ENCODE data around the gene PGP. TPM values are rescaled to one million over a fixed set of nuclear protein-coding genes. Genes with fewer than 3 reads are reported as not detected.

Gene PGP
- total RNA-seq, 4 donors from 2014 or later: 13.1 to 27.0 (median 23.2) TPM

- TF ChIP-seq EP300 (IDR thresholded peaks at IDR 0.05) (no peak), POLR2A (IDR thresholded peaks at IDR 0.05) (no peak)
- TF ChIP-seq, protein P1, sequence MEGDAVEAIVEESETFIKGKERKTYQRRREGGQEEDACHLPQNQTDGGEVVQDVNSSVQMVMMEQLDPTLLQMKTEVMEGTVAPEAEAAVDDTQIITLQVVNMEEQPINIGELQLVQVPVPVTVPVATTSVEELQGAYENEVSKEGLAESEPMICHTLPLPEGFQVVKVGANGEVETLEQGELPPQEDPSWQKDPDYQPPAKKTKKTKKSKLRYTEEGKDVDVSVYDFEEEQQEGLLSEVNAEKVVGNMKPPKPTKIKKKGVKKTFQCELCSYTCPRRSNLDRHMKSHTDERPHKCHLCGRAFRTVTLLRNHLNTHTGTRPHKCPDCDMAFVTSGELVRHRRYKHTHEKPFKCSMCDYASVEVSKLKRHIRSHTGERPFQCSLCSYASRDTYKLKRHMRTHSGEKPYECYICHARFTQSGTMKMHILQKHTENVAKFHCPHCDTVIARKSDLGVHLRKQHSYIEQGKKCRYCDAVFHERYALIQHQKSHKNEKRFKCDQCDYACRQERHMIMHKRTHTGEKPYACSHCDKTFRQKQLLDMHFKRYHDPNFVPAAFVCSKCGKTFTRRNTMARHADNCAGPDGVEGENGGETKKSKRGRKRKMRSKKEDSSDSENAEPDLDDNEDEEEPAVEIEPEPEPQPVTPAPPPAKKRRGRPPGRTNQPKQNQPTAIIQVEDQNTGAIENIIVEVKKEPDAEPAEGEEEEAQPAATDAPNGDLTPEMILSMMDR (IDR thresholded peaks at IDR 0.05): no peak
- no peak overlapping the region for H3K4me3 ChIP-seq
- H3K9me3 ChIP-seq: no peaks in the 10 kb centered on the region
- 38 to 60% methylated on average over 11 of the region's 11 CpGs for WGBS, 2 donors
- H3K27ac ChIP-seq: no peak overlapping the region
- DNase-seq (ENCODE audit: low spot score in 2 of 2): no peak
- no peaks in the 10 kb centered on the region for H3K36me3 ChIP-seq
- H3K27me3 ChIP-seq: peaks cover 0 to 27% of the 10 kb centered on the region in 2 donors
- peaks cover 0 to 30% (median 13%) of the 10 kb centered on the region in 4 donors for H3K4me1 ChIP-seq
These were observed 23.3 kb downstream of the PGP start for GRCh38 chr16:2191446-2191706.

DNA sequence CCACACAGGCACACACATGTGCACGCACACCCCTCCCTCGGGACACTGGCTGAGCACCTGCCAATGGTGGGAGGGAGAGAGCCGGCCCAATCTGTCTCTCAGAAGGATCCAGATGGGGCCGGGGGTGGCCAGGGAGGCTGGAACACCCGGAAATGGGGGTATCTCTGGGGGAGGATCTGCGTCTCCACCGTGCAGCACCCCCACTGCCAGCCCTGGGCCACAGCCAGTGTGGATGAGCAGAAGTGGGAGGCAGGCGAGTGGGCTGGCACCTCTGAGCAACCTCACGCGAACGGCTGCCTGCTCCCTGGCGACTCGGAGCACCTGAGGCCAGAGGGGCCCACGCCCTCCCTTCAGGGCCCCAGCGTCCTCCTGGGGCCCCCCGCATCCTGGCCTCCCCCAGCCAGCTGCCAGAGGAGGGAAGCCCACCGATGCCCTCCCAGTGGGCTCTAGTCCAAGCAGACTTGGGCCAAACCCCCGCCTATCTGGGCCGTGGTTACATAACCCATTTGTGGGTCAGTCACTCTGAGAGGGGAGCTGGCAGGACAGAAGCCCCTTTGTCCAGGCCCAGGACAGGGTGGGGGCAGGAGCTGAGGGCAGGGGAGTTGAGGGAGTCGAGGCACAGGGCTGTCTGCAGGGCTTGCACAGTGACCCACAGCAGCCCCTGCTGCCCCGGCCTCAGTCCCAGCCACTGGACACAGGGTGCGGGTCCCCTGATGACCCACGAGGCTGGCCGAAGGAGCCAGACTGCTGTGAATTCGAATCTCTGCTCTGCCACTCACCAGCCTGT lies 23.8 kb downstream of the PGP start:
- Histone ChIP-seq H3K9me3 (no peaks in the 10 kb centered on the region), H3K4me3 (no peak overlapping the region), H3K36me3 (no peaks in the 10 kb centered on the region), H3K4me1 (peaks cover 0 to 26% (median 12%) of the 10 kb centered on the region in 4 donors), H3K27ac (peak overlapping the region in 2 of 4 donors; percentile 16 to 25), H3K27me3 (peaks cover 0 to 26% of the 10 kb centered on the region in 2 donors)
- WGBS, 2 donors: 40 to 42% methylated on average over 17 to 21 of the region's 25 CpGs
- DNase-seq (ENCODE audit: low spot score in 2 of 2): no peak
- TF ChIP-seq, protein P1 (IDR thresholded peaks at IDR 0.05): no peak
- TF ChIP-seq EP300 (IDR thresholded peaks at IDR 0.05): no peak
- no peak for TF ChIP-seq POLR2A (IDR thresholded peaks at IDR 0.05)

GRCh38 chr16:2190002-2190658 lies 24.5 kb downstream of the PGP start:
- no peaks in the 10 kb centered on the region for H3K36me3 ChIP-seq
- 64 to 72% methylated on average over 11 to 23 of the region's 24 CpGs for WGBS, 2 donors

GRCh38 chr16:2189252-2189893 lies 25.3 kb downstream of the PGP start:
- Histone ChIP-seq H3K36me3 (no peaks in the 10 kb centered on the region), H3K27ac (no peak overlapping the region), H3K4me3 (no peak overlapping the region), H3K4me1 (peaks cover 0 to 12% (median 5%) of the 10 kb centered on the region in 4 donors), H3K27me3 (peaks cover 0 to 11% of the 10 kb centered on the region in 2 donors), H3K9me3 (no peaks in the 10 kb centered on the region)
- no peak for TF ChIP-seq EP300 (IDR thresholded peaks at IDR 0.05)
- TF ChIP-seq, protein P1 (IDR thresholded peaks at IDR 0.05): no peak
- no peak for TF ChIP-seq POLR2A (IDR thresholded peaks at IDR 0.05)
- no peak for DNase-seq (ENCODE audit: low spot score in 2 of 2)
- WGBS, 2 donors: 96% methylated on average over 5 to 11 of the region's 25 CpGs

More at GRCh38 chr16:2190002-2190658, 24.5 kb downstream of the PGP start:
- Histone ChIP-seq H3K27ac (no peak overlapping the region), H3K4me1 (peaks cover 0 to 18% (median 6%) of the 10 kb centered on the region in 4 donors), H3K9me3 (no peaks in the 10 kb centered on the region), H3K4me3 (no peak overlapping the region), H3K27me3 (peaks cover 0 to 18% of the 10 kb centered on the region in 2 donors)
- TF ChIP-seq, protein P1 (IDR thresholded peaks at IDR 0.05): no peak
- TF ChIP-seq POLR2A (IDR thresholded peaks at IDR 0.05): no peak
- no peak for TF ChIP-seq EP300 (IDR thresholded peaks at IDR 0.05)
- DNase-seq (ENCODE audit: low spot score in 2 of 2): no peak

GRCh38 chr16:2188395-2188794 lies 26.2 kb downstream of the PGP start:
- Histone ChIP-seq H3K9me3 (no peaks in the 10 kb centered on the region), H3K27me3 (peaks cover 0 to 1% of the 10 kb centered on the region in 2 donors), H3K36me3 (no peaks in the 10 kb centered on the region), H3K4me1 (peaks cover 0 to 12% (median 5%) of the 10 kb centered on the region in 4 donors), H3K4me3 (no peak overlapping the region), H3K27ac (no peak overlapping the region)
- TF ChIP-seq POLR2A (IDR thresholded peaks at IDR 0.05) (no peak), EP300 (IDR thresholded peaks at IDR 0.05) (no peak)
- TF ChIP-seq, protein P1 (IDR thresholded peaks at IDR 0.05): no peak
- WGBS, 2 donors: 91 to 95% methylated on average over 7 to 8 of the region's 8 CpGs
- DNase-seq (ENCODE audit: low spot score in 2 of 2): no peak
